ENCODE data around the gene SEPTIN12. TPM values are rescaled to one million over a fixed set of nuclear protein-coding genes. Genes with fewer than 3 reads are reported as not detected.

SEPTIN12 gene
- total RNA-seq, 1 experiment from 2014 or later: not detected

DNA sequence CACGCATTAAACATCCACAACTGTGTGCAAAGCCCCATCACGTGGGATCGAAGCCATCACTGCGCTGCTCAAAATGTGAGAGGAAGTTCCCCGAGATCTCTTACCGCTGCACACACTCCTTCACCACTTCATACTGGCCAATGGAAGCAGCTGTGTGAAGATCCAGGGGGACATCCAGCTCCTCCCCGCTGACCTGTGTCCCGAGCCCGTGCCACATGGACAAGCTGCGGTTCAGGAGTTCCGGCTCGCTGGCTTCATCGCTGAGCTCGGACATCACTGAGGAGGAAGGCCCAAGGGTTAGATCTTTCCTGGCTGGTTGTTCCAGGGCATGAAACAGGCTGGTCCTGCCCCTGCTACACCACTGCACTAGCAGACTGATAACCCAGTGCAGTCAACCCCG, 58.3 kb downstream of the SEPTIN12 start:
- no peak for DNase-seq
- Histone ChIP-seq H3K27ac (ENCODE audit: low read length) (no peak overlapping the region), H3K79me2 (ENCODE audit: low read length) (peaks cover 23% of the 10 kb centered on the region), H3K36me3 (ENCODE audit: insufficient read depth, low read length) (0 out of 2 replicates have a peak, but pooled peaks cover 3% of the 10 kb centered on the region), H3K9me2 (replicated peaks; ENCODE audit: insufficient read depth, low read length) (no peaks in the 10 kb centered on the region), H4K20me1 (ENCODE audit: insufficient read depth, low read depth, low read length) (no peaks in the 10 kb centered on the region), H3K27me3 (ENCODE audit: low read length) (no peaks in the 10 kb centered on the region), H3K4me1 (ENCODE audit: low read length) (peaks cover 8% of the 10 kb centered on the region), H3K4me2 (ENCODE audit: low read depth, low read length, poor library complexity, severe bottlenecking) (no peak overlapping the region), H3K9me3 (ENCODE audit: low read length) (no peaks in the 10 kb centered on the region), H2AFZ (ENCODE audit: low read length) (no peak overlapping the region), H3K9ac (ENCODE audit: low read length) (no peak overlapping the region), H3K4me3 (ENCODE audit: low read length) (no peak overlapping the region)

DNA sequence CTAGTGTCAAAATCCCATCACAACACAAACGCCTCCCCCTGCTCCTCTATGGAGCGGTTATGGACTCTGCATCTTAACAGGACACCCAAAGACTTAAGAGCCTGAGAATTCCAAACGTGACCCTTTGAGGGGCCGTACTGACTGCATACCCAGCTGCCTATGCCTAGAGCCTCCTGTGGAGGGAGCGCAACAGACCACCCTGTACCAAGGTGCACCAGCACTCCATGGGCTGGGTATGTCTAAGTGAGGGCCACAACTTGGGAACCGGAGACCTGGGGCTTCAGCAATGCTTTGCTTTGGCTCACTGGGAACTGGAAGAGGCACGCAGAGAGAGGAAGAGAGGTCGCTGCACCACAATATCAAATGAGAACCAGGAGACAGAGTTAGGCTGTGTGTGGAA, 59.5 kb downstream of the SEPTIN12 start:
- Histone ChIP-seq H3K27me3 (ENCODE audit: low read length) (no peaks in the 10 kb centered on the region), H3K36me3 (ENCODE audit: insufficient read depth, low read length) (0 out of 2 replicates have a peak, but pooled peaks cover 3% of the 10 kb centered on the region), H3K4me1 (ENCODE audit: low read length) (peaks cover 8% of the 10 kb centered on the region), H2AFZ (ENCODE audit: low read length) (no peak overlapping the region), H3K27ac (ENCODE audit: low read length) (no peak overlapping the region), H3K4me2 (ENCODE audit: low read depth, low read length, poor library complexity, severe bottlenecking) (no peak overlapping the region), H3K9me3 (ENCODE audit: low read length) (no peaks in the 10 kb centered on the region), H3K4me3 (ENCODE audit: low read length) (no peak overlapping the region), H3K9me2 (replicated peaks; ENCODE audit: insufficient read depth, low read length) (no peaks in the 10 kb centered on the region), H3K79me2 (ENCODE audit: low read length) (peaks cover 21% of the 10 kb centered on the region), H4K20me1 (ENCODE audit: insufficient read depth, low read depth, low read length) (no peaks in the 10 kb centered on the region), H3K9ac (ENCODE audit: low read length) (no peak overlapping the region)
- no peak for DNase-seq

Small RNAs within 50 kb of the gene (small RNA-seq; reads per million reads assigned to genes)
- gene RF00017: not detected

Other genes with a start within 250 kb of the SEPTIN12 start
- not detected in 2 replicates for gene CDIP1, start 249.6 kb downstream of the SEPTIN12 start, total RNA-seq (2014; rRNA removed; shearing (Covaris generic); ENCODE audit: low replicate concordance)
- not detected in 2 replicates for gene C16orf96, start 232.0 kb downstream of the SEPTIN12 start, total RNA-seq (2014; rRNA removed; shearing (Covaris generic); ENCODE audit: low replicate concordance)
- 10.0 and 30.6 TPM in 2 replicates for gene UBALD1, start 173.5 kb downstream of the SEPTIN12 start, total RNA-seq (2014; rRNA removed; shearing (Covaris generic); ENCODE audit: low replicate concordance)
- gene MGRN1, start 163.5 kb downstream of the SEPTIN12 start, total RNA-seq (2014; rRNA removed; shearing (Covaris generic); ENCODE audit: low replicate concordance): 16.8 and 23.0 TPM in 2 replicates
- 24.0 and 53.9 TPM in 2 replicates for gene NUDT16L1, start 94.8 kb downstream of the SEPTIN12 start, total RNA-seq (2014; rRNA removed; shearing (Covaris generic); ENCODE audit: low replicate concordance)
- 6.4 and 16.8 TPM in 2 replicates for gene ANKS3, start 54.1 kb downstream of the SEPTIN12 start, total RNA-seq (2014; rRNA removed; shearing (Covaris generic); ENCODE audit: low replicate concordance)
- 0.22 and 3.7 TPM in 2 replicates for gene DNAAF8, start 53.8 kb downstream of the SEPTIN12 start, total RNA-seq (2014; rRNA removed; shearing (Covaris generic); ENCODE audit: low replicate concordance)
- 4.9 and 11.9 TPM in 2 replicates for gene ZNF500, start 21.2 kb downstream of the SEPTIN12 start, total RNA-seq (2014; rRNA removed; shearing (Covaris generic); ENCODE audit: low replicate concordance)
- gene SMIM22, start 7.0 kb upstream of the SEPTIN12 start, total RNA-seq (2014; rRNA removed; shearing (Covaris generic); ENCODE audit: low replicate concordance): not detected in 2 replicates
- 9.4 and 28.4 TPM in 2 replicates for gene ROGDI, start 14.3 kb upstream of the SEPTIN12 start, total RNA-seq (2014; rRNA removed; shearing (Covaris generic); ENCODE audit: low replicate concordance)
- 23.4 and 45.8 TPM in 2 replicates for gene GLYR1, start 58.9 kb upstream of the SEPTIN12 start, total RNA-seq (2014; rRNA removed; shearing (Covaris generic); ENCODE audit: low replicate concordance)
- 21.7 and 27.3 TPM in 2 replicates for gene UBN1, start 59.1 kb upstream of the SEPTIN12 start, total RNA-seq (2014; rRNA removed; shearing (Covaris generic); ENCODE audit: low replicate concordance)
- not detected in 2 replicates for gene PPL, start 148.8 kb upstream of the SEPTIN12 start, total RNA-seq (2014; rRNA removed; shearing (Covaris generic); ENCODE audit: low replicate concordance)
- gene SEC14L5, start 170.0 kb upstream of the SEPTIN12 start, total RNA-seq (2014; rRNA removed; shearing (Covaris generic); ENCODE audit: low replicate concordance): not detected in 2 replicates
- gene NAGPA, start 245.6 kb upstream of the SEPTIN12 start, total RNA-seq (2014; rRNA removed; shearing (Covaris generic); ENCODE audit: low replicate concordance): 12.6 and 19.3 TPM in 2 replicates